ENCODE data around the gene SAMD8. TPM values are rescaled to one million over a fixed set of nuclear protein-coding genes. Genes with fewer than 3 reads are reported as not detected.
A peak's percentile ranks its signal among the peaks of the same experiment; 100 is the strongest.

The SAMD8 gene
- polyA plus RNA-seq (2011; rRNA removed) (14.2 and 28.0 TPM in 2 replicates), polyA minus RNA-seq (2011; rRNA and poly(A)+ RNA removed) (20.0 and 21.2 TPM in 2 replicates)

- CTCF ChIA-PET, result interaction anchor here (0.7 to 2.0 kb wide), 7 partner anchors 13 to 124 kb away, joined by 3 to 11 read pairs (median 3); partner anchors contain the start of gene COMTD1
- Histone ChIP-seq H3K27me3 (ENCODE audit: control insufficient read depth, insufficient read depth, low read length) (no peaks in the 10 kb centered on the region), H3K36me3 (ENCODE audit: control insufficient read depth, insufficient read depth, low read length) (no peaks in the 10 kb centered on the region), H3K4me3 (ENCODE audit: low read depth, low read length) (peak within 1 kb of the TSS; percentile 95)
- DNase-seq (ENCODE audit: low read depth), result peak; percentile 78
- POLR2A ChIA-PET, result interaction anchor here (0.8 kb wide), 1 partner anchor 1302 kb away, joined by 3 read pairs; no protein-coding TSS in a partner anchor
- TF ChIP-seq CTCF (IDR thresholded peaks at IDR 0.05; ENCODE audit: insufficient read depth, low read depth, low read length), result 0 out of 2 replicates have a peak, but pooled peaks have one; percentile 27
Measured at GRCh38 chr10:75111365-75111906, at the start of gene SAMD8. TSS of gene SAMD8 (plus strand) at chr10:75111656. CDS start at chr10:75150529, 38,873 bp downstream.

GRCh38 chr10:75061709-75062505 lies 49.5 kb upstream of the SAMD8 start:
- no peaks in the 10 kb centered on the region for H3K36me3 ChIP-seq (ENCODE audit: control insufficient read depth, insufficient read depth, low read length)
- ChIA-PET POLR2A (no interaction called here), CTCF (interaction anchor here (0.8 kb wide), 1 partner anchor 22 kb away, joined by 3 read pairs; no protein-coding TSS in a partner anchor)
- no peak for TF ChIP-seq CTCF (IDR thresholded peaks at IDR 0.05; ENCODE audit: insufficient read depth, low read depth, low read length)
- DNase-seq (ENCODE audit: low read depth), result no peak
- H3K4me3 ChIP-seq (ENCODE audit: low read depth, low read length), result no peak overlapping the region
- H3K27me3 ChIP-seq (ENCODE audit: control insufficient read depth, insufficient read depth, low read length), result no peaks in the 10 kb centered on the region

GRCh38 chr10:75062506-75063299 lies 48.8 kb upstream of the SAMD8 start:
- no peak overlapping the region for H3K4me3 ChIP-seq (ENCODE audit: low read depth, low read length)
- H3K27me3 ChIP-seq (ENCODE audit: control insufficient read depth, insufficient read depth, low read length), result no peaks in the 10 kb centered on the region
- POLR2A ChIA-PET, result no interaction called here
- no peak for TF ChIP-seq CTCF (IDR thresholded peaks at IDR 0.05; ENCODE audit: insufficient read depth, low read depth, low read length)
- CTCF ChIA-PET, result interaction anchor here (0.8 kb wide), 1 partner anchor 22 kb away, joined by 3 read pairs; no protein-coding TSS in a partner anchor
- no peaks in the 10 kb centered on the region for H3K36me3 ChIP-seq (ENCODE audit: control insufficient read depth, insufficient read depth, low read length)
- DNase-seq (ENCODE audit: low read depth), result peak; percentile 52

GRCh38 chr10:75063461-75064230 lies 47.8 kb upstream of the SAMD8 start:
- CTCF ChIA-PET, result no interaction called here
- no peak for DNase-seq (ENCODE audit: low read depth)
- Histone ChIP-seq H3K36me3 (ENCODE audit: control insufficient read depth, insufficient read depth, low read length) (no peaks in the 10 kb centered on the region), H3K4me3 (ENCODE audit: low read depth, low read length) (no peak overlapping the region), H3K27me3 (ENCODE audit: control insufficient read depth, insufficient read depth, low read length) (no peaks in the 10 kb centered on the region)
- no peak for TF ChIP-seq CTCF (IDR thresholded peaks at IDR 0.05; ENCODE audit: insufficient read depth, low read depth, low read length)
- POLR2A ChIA-PET, result interaction anchor here (0.6 kb wide), 1 partner anchor 1472 kb away, joined by 3 read pairs; the partner anchor contains the start of gene USP54
